Lung (tissue), 12 donors: Measurements from ENCODE around the gene EFNA1. TPM values are rescaled to one million over a fixed set of nuclear protein-coding genes. Genes with fewer than 3 reads are reported as not detected.

Experiments used
- ATAC-seq: fragments of 200-7000 bp; cut with Tn5 transposase; one replicate; pipeline ENCODE4 v1.9.1; 2020; ENCODE audit warnings: moderate number of reproducible peaks; ENCODE audit not compliant: insufficient read depth, low FRiP score
- DNase-seq, 3 donors: peaks; one replicate each; pipeline ENCODE4 v3.0.0-alpha.2; 2013 to 2017
- H3K27ac ChIP-seq, 2 donors: one replicate each; pipeline ENCODE4 v1.5.1; 2013; ENCODE audit warnings: mild to moderate bottlenecking in 2 of 2, moderate library complexity in 2 of 2, control low read depth in 1 of 2, inconsistent platforms in 1 of 2, low read depth in 1 of 2, low read length in 1 of 2
- H3K27me3 ChIP-seq, 3 donors: one replicate each; pipeline ENCODE4 v1.5.1; 2013; ENCODE audit warnings: low read length in 2 of 3; ENCODE audit not compliant: control insufficient read depth in 3 of 3, insufficient read depth in 3 of 3
- H3K36me3 ChIP-seq, 4 donors: one replicate each; pipeline ENCODE4 v1.5.1; 2013; ENCODE audit warnings: low read length in 4 of 4, mild to moderate bottlenecking in 1 of 4, moderate library complexity in 1 of 4; ENCODE audit not compliant: control insufficient read depth in 4 of 4, insufficient read depth in 4 of 4
- H3K4me1 ChIP-seq, 5 donors: one replicate each; pipeline ENCODE4 v1.5.1; 2013; ENCODE audit warnings: low read length in 5 of 5, mild to moderate bottlenecking in 2 of 5, moderate library complexity in 1 of 5; ENCODE audit not compliant: control insufficient read depth in 5 of 5, insufficient read depth in 5 of 5
- H3K4me3 ChIP-seq: one replicate; pipeline ENCODE4 v1.5.1; 2013; ENCODE audit warnings: mild to moderate bottlenecking, control low read depth, moderate library complexity
- H3K9ac ChIP-seq, 2 donors: one replicate each; pipeline ENCODE4 v1.5.1; 2013; ENCODE audit warnings: low read length in 2 of 2, control low read depth in 1 of 2; ENCODE audit not compliant: insufficient read depth in 1 of 2
- H3K9me3 ChIP-seq, 4 donors: one replicate each; pipeline ENCODE4 v1.5.1; 2013; ENCODE audit warnings: low read length in 3 of 4, mild to moderate bottlenecking in 1 of 4, moderate library complexity in 1 of 4; ENCODE audit not compliant: control insufficient read depth in 4 of 4, insufficient read depth in 3 of 4
- WGBS, 2 donors: extraction: QIAGEN DNeasy Blood & Tissue Kit; methylation state at CpG; one replicate each; pipeline ENCODE4 v1.1.7; 2013; 5-methylcytosine and 5-hydroxymethylcytosine counted together
- polyA plus RNA-seq, 2 donors: library from polyadenylated mRNA; stranded (reverse); fragments of 200-250 nt; gene quantifications; one replicate each; pipeline ENCODE4 v1.2.1, GENCODE V29; 2013
- total RNA-seq, 2 donors: library from RNA; depleted of rRNA in 1 of 2; stranded (reverse); fragments of >200 nt in 1 of 2; gene quantifications; one replicate each; pipeline ENCODE4 v1.2.1, GENCODE V29; 2014 to 2021
- TF ChIP-seq, protein P1 (sequence below): IDR thresholded peaks from 2 replicates; pipeline ENCODE4 v1.5.1; 2012; ENCODE audit warnings: mild to moderate bottlenecking; ENCODE audit errors: control extremely low read depth, extremely low read depth
- donor health status: control.
- donor health status: control.
- donor health status: Bipolar disorder and iron deficiency.
- donor health status: healthy.
- donor health status: DM: yes; HTN: yes; CAD: no.

EFNA1 gene
- total and polyA plus RNA-seq, 4 donors, result 111 to 202 (median 168) TPM

GRCh38 chr1:155122308-155122707, 5.4 kb upstream of the EFNA1 start:
- Histone ChIP-seq H3K4me1 (peaks cover 0 to 22% (median 16%) of the 10 kb centered on the region in 5 donors), H3K9ac (no peak overlapping the region), H3K27me3 (peaks cover 0 to 17% (median 16%) of the 10 kb centered on the region in 3 donors), H3K27ac (no peak overlapping the region), H3K9me3 (peaks cover 0 to 4% (median 0%) of the 10 kb centered on the region in 4 donors), H3K36me3 (no peaks in the 10 kb centered on the region), H3K4me3 (no peak overlapping the region)
- DNase-seq, result no peak
- no peak for ATAC-seq
- 79 to 85% methylated on average over 2 of the region's 2 CpGs for WGBS, 2 donors
- TF ChIP-seq, protein P1, sequence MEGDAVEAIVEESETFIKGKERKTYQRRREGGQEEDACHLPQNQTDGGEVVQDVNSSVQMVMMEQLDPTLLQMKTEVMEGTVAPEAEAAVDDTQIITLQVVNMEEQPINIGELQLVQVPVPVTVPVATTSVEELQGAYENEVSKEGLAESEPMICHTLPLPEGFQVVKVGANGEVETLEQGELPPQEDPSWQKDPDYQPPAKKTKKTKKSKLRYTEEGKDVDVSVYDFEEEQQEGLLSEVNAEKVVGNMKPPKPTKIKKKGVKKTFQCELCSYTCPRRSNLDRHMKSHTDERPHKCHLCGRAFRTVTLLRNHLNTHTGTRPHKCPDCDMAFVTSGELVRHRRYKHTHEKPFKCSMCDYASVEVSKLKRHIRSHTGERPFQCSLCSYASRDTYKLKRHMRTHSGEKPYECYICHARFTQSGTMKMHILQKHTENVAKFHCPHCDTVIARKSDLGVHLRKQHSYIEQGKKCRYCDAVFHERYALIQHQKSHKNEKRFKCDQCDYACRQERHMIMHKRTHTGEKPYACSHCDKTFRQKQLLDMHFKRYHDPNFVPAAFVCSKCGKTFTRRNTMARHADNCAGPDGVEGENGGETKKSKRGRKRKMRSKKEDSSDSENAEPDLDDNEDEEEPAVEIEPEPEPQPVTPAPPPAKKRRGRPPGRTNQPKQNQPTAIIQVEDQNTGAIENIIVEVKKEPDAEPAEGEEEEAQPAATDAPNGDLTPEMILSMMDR, result no peak

- Histone ChIP-seq H3K4me3 (no peak overlapping the region), H3K27ac (peak overlapping the region in 1 of 2 donors; percentile 44), H3K9me3 (peaks cover 0 to 4% (median 0%) of the 10 kb centered on the region in 4 donors), H3K36me3 (no peaks in the 10 kb centered on the region), H3K27me3 (peaks cover 0 to 27% (median 24%) of the 10 kb centered on the region in 3 donors), H3K9ac (no peak overlapping the region), H3K4me1 (peaks cover 0 to 28% (median 24%) of the 10 kb centered on the region in 5 donors)
- 63 to 76% methylated on average over 4 of the region's 4 CpGs for WGBS, 2 donors
- TF ChIP-seq, protein P1, result no peak
- ATAC-seq (no peak), DNase-seq (no peak)
Observed at GRCh38 chr1:155123801-155124200, 3.9 kb upstream of the EFNA1 start.

- H3K9ac ChIP-seq, result no peak overlapping the region
- H3K9me3 ChIP-seq, result peaks cover 0 to 4% (median 0%) of the 10 kb centered on the region in 4 donors
- TF ChIP-seq, protein P1, result no peak
- H3K4me3 ChIP-seq, result no peak overlapping the region
- H3K4me1 ChIP-seq, result peaks cover 0 to 38% (median 24%) of the 10 kb centered on the region in 5 donors
- H3K36me3 ChIP-seq, result no peaks in the 10 kb centered on the region
- peak overlapping the region in 1 of 2 donors; percentile 93 for H3K27ac ChIP-seq
- DNase-seq (peak in 1 of 3 donors; percentile 24), ATAC-seq (no peak)
- WGBS, 2 donors, result 63 to 79% methylated on average over 16 of the region's 16 CpGs
- peaks cover 0 to 31% (median 29%) of the 10 kb centered on the region in 3 donors for H3K27me3 ChIP-seq
Observed at GRCh38 chr1:155124503-155125463, 2.9 kb upstream of the EFNA1 start.
